Aorta (tissue), 5 donors: ENCODE measurements around the gene MARS1. TPM values are rescaled to one million over a fixed set of nuclear protein-coding genes. Genes with fewer than 3 reads are reported as not detected.
"Not testable (repeated sequence)": the region's sequence is repeated elsewhere in the genome, so short reads cannot be mapped to it uniquely, and the experiment has no call there.

Experiments
- ATAC-seq: fragments of 200-7000 bp; cut with Tn5 transposase; one replicate; pipeline ENCODE4 v1.9.1; 2022; ENCODE audit warnings: moderate library complexity; ENCODE audit not compliant: low FRiP score
- DNase-seq, 2 donors: peaks; one replicate each; pipeline ENCODE4 v3.0.0-alpha.2; 2020
- H3K27ac ChIP-seq, 2 donors: one replicate each; pipeline ENCODE4 v1.5.1; 2013; ENCODE audit warnings: low read length in 2 of 2, mild to moderate bottlenecking in 2 of 2, moderate library complexity in 2 of 2, control low read depth in 1 of 2, inconsistent platforms in 1 of 2, low read depth in 1 of 2
- H3K27me3 ChIP-seq, 2 donors: one replicate each; pipeline ENCODE4 v1.6.1; 2013; ENCODE audit warnings: control low read depth in 1 of 2, low read length in 1 of 2, mild to moderate bottlenecking in 1 of 2, moderate library complexity in 1 of 2; ENCODE audit not compliant: insufficient read depth in 2 of 2, control insufficient read depth in 1 of 2
- H3K36me3 ChIP-seq, 2 donors: one replicate each; pipeline ENCODE4 v1.6.1; 2013; ENCODE audit warnings: control low read depth in 1 of 2, low read length in 1 of 2, mild to moderate bottlenecking in 1 of 2; ENCODE audit not compliant: insufficient read depth in 2 of 2, control insufficient read depth in 1 of 2
- H3K4me1 ChIP-seq, 2 donors: one replicate each; pipeline ENCODE4 v1.6.1; 2013; ENCODE audit warnings: low read length in 2 of 2, control low read depth in 1 of 2, mild to moderate bottlenecking in 1 of 2, moderate library complexity in 1 of 2; ENCODE audit not compliant: insufficient read depth in 2 of 2, control insufficient read depth in 1 of 2
- H3K4me3 ChIP-seq, 2 donors: one replicate each; pipeline ENCODE4 v1.5.1; 2013; ENCODE audit warnings: low read length in 2 of 2, control low read depth in 1 of 2, mild to moderate bottlenecking in 1 of 2
- H3K9me3 ChIP-seq: one replicate; pipeline ENCODE4 v1.6.1; 2013; ENCODE audit warnings: mild to moderate bottlenecking, low read length; ENCODE audit not compliant: control insufficient read depth
- WGBS, 2 donors: extraction: QIAGEN DNeasy Blood & Tissue Kit; methylation state at CpG; one replicate each; pipeline ENCODE4 v1.1.7; 2013; 5-methylcytosine and 5-hydroxymethylcytosine counted together
- intact Hi-C, 2 donors: fragments of 100-400 bp; cut with DNase I; formaldehyde crosslinking; loops; one replicate each; pipeline versions ENCODE4 v1.14.2 to v1.15.0; 2022
- long read RNA-seq, 2 donors: library from polyadenylated mRNA; unstranded; transcript quantifications; one replicate each; pipeline ENCODE4 v2.0.0, GENCODE V29; 2020 to 2021
- polyA plus RNA-seq, 2 donors: library from polyadenylated mRNA; stranded (reverse); fragments of 200-250 nt; gene quantifications; one replicate each; pipeline ENCODE4 v1.2.3, GENCODE V29; 2013
- total RNA-seq, 2 donors: library from RNA; stranded (reverse); fragmentation: NEBNext Ultra II Directional; extraction: Animal tissue kit (Norgen Biotek cat#: 25700); gene quantifications; one replicate each; pipeline ENCODE4 v1.2.1, GENCODE V29; 2021
- donor health status: healthy with polysubstance abuse.
- donor health status: Bipolar disorder and iron deficiency.
- donor health status: DM: no; HTN: no; CAD: no.
- donor health status: DM: no; HTN: no; CAD: no.
- donor health status: DM: yes; HTN: yes; CAD: no.

MARS1 gene
- total RNA-seq (100 to 1,000 TPM; 117 to 136 TPM), polyA plus RNA-seq (10 to 100 TPM; 34.9 to 95.8 TPM)
- long read RNA-seq, donor 1, transcript MARS-201 (21 exons, 2,905 nt): major isoform, 220 of 313 reads
- long read RNA-seq, donor 1, partial matches to known transcripts: 43 of 313 reads
- long read RNA-seq, donor 1, other reads (novel, unspliced or antisense): 49 of 313 reads
- long read RNA-seq, donor 2, transcript MARS-201 (21 exons, 2,905 nt): major isoform, 20 of 38 reads
- long read RNA-seq, donor 2, partial matches to known transcripts: 8 of 38 reads
- long read RNA-seq, donor 2, other reads (novel, unspliced or antisense): 10 of 38 reads

DNA sequence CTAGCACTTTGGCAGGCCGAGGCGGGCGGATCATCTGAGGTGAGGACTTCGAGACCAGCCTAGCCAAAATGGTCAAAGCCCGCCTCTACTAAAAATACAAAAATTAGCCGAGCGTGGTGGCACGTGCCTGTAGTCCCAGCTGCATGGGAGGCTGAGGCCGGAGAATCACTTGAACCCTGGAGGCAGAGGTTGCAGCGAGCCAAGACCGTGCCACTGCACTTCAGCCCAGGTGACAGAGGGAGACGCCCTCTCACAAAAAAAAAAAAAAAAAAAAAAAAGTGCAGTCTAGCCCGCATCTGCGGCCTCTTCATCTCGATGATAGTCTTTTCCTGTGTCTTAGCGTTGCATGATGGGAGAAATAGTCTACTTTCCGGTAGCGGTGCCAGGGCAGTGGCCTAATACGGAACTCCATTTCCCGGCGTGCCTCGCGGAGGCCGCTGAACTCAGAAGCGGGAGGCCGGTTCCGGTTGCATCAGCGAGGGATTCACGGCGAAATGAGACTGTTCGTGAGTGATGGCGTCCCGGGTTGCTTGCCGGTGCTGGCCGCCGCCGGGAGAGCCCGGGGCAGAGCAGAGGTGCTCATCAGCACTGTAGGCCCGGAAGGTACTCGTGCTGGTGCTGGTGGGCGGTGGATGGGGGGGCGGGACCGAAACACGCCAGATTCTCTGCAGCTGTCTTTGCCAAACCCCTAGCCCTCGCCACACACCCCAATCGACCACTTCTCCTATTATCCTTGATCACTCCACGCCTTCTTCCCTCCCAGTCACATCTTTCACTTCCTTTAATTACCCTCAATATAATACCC, at the start of gene MARS1:
Gene MARS1 (plus strand): TSS at position 472 of the 805 bp plus-strand sequence. CDS start 23 bp downstream, at position 495.
- no peaks in the 10 kb centered on the region for H3K27me3 ChIP-seq
- ATAC-seq (peak; percentile 97), DNase-seq (peak; percentile 96 to 97)
- 3% methylated on average over 46 to 47 of the region's 47 CpGs for WGBS, 2 donors
- no peaks in the 10 kb centered on the region for H3K4me1 ChIP-seq
- peaks cover 4 to 8% of the 10 kb centered on the region in 2 donors for H3K36me3 ChIP-seq
- peak within 1 kb of the TSS; percentile 77 to 84 for H3K4me3 ChIP-seq
- H3K27ac ChIP-seq: peak within 1 kb of the TSS in 1 of 2 donors; percentile 66
- intact Hi-C loops: no loop called here
- H3K9me3 ChIP-seq: no peaks in the 10 kb centered on the region

DNA sequence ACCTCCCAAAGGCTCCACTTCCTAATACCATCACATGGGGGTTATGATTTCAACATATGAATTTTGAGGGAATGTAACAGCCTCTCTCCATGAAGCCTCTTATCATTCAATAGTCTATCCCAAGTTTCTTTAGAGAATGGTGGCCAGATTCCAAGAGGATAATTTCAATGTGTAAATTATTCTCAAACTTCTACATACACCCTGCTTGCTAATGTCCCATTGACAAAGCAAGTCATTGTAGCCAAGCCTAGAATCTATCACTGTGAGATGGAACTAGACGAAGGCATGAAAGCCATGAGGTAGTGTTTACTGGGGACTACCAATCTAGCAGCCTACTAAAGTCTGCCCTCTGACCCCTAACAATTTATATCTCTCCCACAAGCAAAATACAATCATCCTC, 49.5 kb upstream of the MARS1 start:
- 97 to 100% methylated on average over 1 of the region's 1 CpG for WGBS, 2 donors
- ATAC-seq (no peak), DNase-seq (no peak)
- Histone ChIP-seq H3K27ac (no peak overlapping the region), H3K36me3 (no peaks in the 10 kb centered on the region), H3K27me3 (no peaks in the 10 kb centered on the region), H3K4me1 (peaks cover 0 to 6% of the 10 kb centered on the region in 2 donors), H3K4me3 (no peak overlapping the region), H3K9me3 (no peaks in the 10 kb centered on the region)
- intact Hi-C loops: no loop called here

DNA sequence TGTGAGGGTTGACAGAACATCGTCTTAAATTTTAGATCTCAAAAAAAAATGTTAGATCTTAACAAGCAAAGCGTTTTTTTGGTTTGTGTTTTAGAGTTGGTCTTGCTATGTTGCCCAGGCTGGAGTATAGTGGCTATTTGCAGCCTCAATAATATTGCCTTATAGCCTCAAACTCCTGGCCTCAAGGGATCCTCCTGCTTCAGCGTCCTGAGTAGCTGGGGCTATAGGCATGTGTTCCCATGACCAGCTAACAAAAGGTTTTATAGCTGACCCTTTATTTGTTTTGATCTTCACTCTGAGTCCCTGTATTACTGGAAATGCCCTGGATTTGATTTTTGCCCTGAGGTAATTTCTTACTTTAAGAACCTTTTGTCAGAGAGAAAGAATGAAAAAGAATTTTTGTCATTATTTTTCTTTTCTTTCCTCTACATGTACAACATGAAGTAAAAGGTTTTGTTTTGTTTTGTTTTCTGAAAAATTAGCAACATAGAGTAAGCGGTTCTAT, 48.1 kb upstream of the MARS1 start:
- H3K36me3 ChIP-seq: no peaks in the 10 kb centered on the region
- H3K4me3 ChIP-seq: no peak overlapping the region
- H3K4me1 ChIP-seq: peaks cover 0 to 6% of the 10 kb centered on the region in 2 donors
- no peaks in the 10 kb centered on the region for H3K9me3 ChIP-seq
- peak in 1 of 2 donors; percentile 8 for DNase-seq
- 32 to 43% methylated on average over 4 of the region's 4 CpGs for WGBS, 2 donors
- intact Hi-C loops: no loop called here
- H3K27ac ChIP-seq: peak overlapping the region; percentile 54 to 59
- ATAC-seq: no peak
- H3K27me3 ChIP-seq: no peaks in the 10 kb centered on the region

DNA sequence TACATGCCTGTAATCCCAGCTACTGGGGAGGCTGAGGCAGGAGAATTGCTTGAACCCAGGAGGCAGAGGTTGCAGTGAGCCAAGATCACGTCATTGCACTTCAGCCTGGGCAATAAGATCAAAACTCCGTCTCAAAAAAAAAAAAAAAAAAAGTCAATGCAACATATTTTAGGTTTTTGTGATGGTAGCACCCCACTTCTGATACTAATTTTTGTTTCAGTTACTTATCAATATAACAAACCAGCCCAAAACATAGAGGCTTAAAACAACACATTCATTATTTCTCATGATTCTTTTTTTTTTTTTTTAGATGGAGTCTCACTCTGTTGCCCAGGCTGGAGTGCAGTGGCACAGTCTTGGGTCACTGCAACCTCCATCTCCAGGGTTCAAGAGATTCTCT, 46.5 kb upstream of the MARS1 start:
- intact Hi-C loops, H3K27me3 ChIP-seq, H3K36me3 ChIP-seq, H3K4me1 ChIP-seq, H3K4me3 ChIP-seq, H3K27ac ChIP-seq, DNase-seq, H3K9me3 ChIP-seq, ATAC-seq: not testable (repeated sequence)
- 89 to 96% methylated on average over 2 of the region's 2 CpGs for WGBS, 2 donors

DNA sequence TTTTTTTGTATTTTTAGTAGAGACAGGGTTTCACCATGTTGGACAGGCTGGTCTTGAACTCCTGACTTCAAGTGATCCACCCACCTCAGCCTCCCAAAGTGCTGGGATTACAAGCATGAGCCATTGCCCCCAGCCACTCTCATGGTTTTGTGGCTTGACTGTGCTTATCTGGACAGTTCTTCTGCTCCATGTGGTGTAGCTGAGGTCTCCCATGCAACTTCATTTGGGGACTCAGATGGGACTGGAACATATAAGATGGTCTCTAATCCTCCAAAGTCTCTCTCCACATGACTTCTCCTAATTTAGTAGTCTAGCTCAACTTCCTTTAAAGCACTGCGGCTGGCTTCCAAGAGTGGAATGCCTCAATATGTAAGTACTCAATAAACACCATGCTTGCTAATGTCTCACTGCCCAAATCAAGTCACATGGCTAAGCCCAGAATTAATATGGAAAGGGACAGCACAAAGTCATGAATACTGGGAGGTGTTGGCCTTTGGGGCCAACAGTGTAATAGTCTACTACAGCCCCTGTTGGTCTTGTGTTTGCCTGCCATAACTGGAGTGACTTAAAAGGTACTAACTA, 45.9 kb upstream of the MARS1 start:
- H3K4me1 ChIP-seq: peaks cover 0 to 6% of the 10 kb centered on the region in 2 donors
- DNase-seq (no peak), ATAC-seq (no peak)
- H3K27me3 ChIP-seq: no peaks in the 10 kb centered on the region
- no peak overlapping the region for H3K27ac ChIP-seq
- no peaks in the 10 kb centered on the region for H3K9me3 ChIP-seq
- intact Hi-C loops: no loop called here
- H3K36me3 ChIP-seq: no peaks in the 10 kb centered on the region
- WGBS, 2 donors: 42 to 79% methylated on average over 1 of the region's 1 CpG
- no peak overlapping the region for H3K4me3 ChIP-seq

DNA sequence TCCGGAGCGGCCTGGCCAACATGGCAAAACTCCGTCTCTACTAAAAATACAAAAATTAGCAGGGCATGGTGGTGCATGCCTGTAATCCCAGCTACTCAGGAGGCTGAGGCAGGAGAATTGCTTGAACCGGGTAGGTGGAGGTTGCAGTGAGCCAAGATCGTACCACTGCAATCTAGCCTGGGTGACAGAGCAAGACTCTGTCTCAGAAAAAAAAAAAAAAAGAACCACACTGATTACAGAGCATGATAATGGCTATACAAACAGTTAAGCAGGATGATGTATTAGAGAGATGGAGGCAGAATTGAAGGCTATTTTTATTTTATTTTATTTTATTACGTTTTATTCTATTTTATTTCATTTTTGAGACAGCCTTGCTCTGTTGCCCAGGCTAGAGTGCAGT, 43.5 kb upstream of the MARS1 start:
- H3K27ac ChIP-seq, H3K27me3 ChIP-seq, H3K4me1 ChIP-seq, ATAC-seq, H3K36me3 ChIP-seq, H3K4me3 ChIP-seq, DNase-seq, H3K9me3 ChIP-seq, intact Hi-C loops: not testable (repeated sequence)
- WGBS, 2 donors: 75 to 76% methylated on average over 6 of the region's 6 CpGs

DNA sequence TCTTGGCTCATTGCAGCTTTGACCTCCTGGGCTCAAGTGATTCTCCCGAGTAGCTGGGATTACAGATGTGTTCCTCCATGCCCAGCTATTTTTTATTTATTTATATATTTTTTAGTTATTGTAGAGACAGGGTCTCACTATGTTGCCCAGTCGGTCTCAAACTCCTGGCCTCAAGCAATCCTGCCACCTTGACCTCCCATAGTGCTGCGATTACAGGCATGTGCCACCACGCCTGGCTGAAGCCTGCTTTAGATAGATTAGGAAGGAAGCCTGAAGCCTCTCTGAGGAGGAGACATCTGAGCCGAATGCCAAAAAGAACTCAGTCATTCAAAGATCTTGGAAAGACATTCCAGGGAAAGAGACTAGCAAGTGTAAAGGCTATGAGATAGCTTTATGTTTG, 43.1 kb upstream of the MARS1 start:
- H3K27me3 ChIP-seq: no peaks in the 10 kb centered on the region
- H3K36me3 ChIP-seq: no peaks in the 10 kb centered on the region
- ATAC-seq (no peak), DNase-seq (peak in 1 of 2 donors; percentile 5)
- no peak overlapping the region for H3K4me3 ChIP-seq
- H3K4me1 ChIP-seq: no peaks in the 10 kb centered on the region
- no peak overlapping the region for H3K27ac ChIP-seq
- intact Hi-C loops: no loop called here
- 79 to 86% methylated on average over 5 of the region's 5 CpGs for WGBS, 2 donors
- H3K9me3 ChIP-seq: no peaks in the 10 kb centered on the region

DNA sequence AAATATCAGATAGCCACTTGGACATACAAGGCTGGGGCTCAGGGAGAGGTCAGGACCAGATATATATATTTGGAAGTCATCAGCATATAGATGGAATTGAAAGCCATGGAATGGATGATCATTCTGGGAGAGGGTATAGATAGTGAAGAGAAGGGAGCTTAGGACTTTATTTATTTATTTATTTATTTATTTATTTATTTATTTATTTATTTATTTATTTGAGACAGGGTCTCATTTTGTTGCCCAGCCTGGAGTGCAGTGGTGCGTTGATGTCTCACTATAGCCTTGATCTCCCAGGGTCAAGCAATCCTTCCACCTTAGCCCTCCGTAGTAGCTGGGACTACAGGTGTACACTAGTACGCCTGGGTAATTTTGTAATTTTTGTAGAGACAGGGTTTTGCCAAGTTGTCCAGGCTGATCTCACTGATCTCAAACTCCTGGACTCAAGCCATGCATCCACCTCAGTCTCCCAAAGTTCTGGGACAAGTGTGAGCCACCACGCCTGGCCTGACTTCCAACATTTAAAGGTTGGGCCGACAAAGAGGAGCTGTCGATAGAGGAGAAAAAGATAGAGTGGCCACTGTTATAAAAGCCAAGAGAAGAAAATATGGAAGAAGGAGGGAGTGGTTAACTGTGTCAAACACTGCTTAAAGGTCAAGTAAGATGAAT, 41.4 kb upstream of the MARS1 start:
- WGBS, 2 donors: 97 to 98% methylated on average over 6 of the region's 6 CpGs
- H3K9me3 ChIP-seq: no peaks in the 10 kb centered on the region
- no peaks in the 10 kb centered on the region for H3K27me3 ChIP-seq
- H3K36me3 ChIP-seq: no peaks in the 10 kb centered on the region
- no peak for ATAC-seq
- intact Hi-C loops: no loop called here
- DNase-seq: no peak
- H3K27ac ChIP-seq: no peak overlapping the region
- no peak overlapping the region for H3K4me3 ChIP-seq
- no peaks in the 10 kb centered on the region for H3K4me1 ChIP-seq
